GM19035 (cell line): Measurements from ENCODE around the gene RHOBTB3.

Source experiments
- ATAC-seq: cut with Tn5 transposase; IDR thresholded peaks from one replicate; pipeline ENCODE4 v1.9.1; 2021; ENCODE audit not compliant: unreplicated experiment

RHOBTB3 gene

GRCh38 chr5:95838556-95838955 is 107.4 kb downstream of the RHOBTB3 start:
- ATAC-seq = no peak

GRCh38 chr5:95839658-95840057 is 108.5 kb downstream of the RHOBTB3 start:
- no peak for ATAC-seq

DNA sequence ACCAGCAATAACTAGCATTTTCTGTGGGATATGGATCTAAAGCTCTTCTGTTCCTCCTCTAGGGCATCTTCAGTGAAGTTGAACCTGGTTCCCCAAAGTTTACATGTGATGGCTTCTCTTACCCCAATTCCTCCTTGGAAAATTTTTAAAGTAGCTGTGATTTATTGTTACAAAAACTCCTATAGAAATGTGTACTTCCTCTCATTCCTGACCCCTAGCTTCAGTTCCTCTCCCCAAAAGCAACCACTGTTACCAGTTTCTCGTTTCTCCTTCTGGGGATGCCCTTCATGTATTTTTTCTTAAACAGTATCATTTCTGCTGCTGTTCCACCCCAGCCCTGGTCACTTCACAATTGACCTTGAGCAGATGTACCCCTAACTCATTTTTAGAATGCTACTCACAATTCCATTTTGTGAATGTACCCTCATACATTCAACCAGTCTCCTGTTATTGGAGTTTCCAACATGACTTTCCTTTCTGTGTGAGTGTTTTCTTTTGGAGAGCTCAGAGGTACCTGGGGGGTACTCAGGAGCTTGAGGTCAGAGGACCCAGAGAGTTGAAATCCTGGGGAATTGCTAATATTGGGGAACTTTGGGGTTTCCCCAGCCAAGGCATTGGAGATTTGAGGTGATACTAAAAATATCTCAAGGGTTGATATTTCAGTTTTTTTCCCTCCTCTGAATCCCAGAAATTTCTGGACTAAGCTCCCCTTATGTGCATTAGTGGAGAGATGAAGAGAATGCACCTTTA is 110.0 kb downstream of the RHOBTB3 start:
- ATAC-seq = no peak

- no peak for ATAC-seq
These were observed 111.0 kb downstream of the RHOBTB3 start for GRCh38 chr5:95841914-95842812.

DNA sequence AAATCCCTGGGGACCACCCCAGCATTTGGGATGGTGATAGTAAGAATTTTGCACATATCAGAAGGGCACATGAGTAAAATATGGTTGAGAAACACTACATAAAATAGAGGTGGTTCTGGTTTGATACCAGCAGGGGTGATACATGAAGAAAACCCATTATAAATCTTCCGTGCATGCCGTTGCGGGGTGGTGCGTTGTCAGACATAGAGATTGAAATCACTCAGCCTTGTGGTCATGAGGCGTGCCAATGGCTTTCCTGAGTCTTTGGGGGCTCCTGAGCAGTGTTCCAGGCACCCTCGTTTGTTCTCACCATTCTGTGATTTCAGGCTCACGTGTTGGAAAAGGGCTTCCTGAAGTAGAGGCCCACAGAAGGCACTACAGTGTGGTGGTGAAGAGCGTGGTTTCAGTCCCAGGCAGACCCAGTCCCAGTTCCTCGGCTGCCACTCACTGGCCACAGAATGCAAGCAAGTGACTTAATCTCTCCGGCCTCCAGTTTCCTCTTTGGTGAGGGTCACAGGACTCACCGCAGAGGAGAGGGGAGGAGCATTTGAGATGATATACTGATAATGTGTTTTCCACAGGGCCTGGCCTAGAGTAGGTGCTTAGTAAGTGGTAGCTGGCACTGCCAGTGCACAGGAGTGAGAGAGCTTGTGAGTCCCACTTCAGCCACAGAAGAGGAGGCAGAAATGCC is 111.9 kb downstream of the RHOBTB3 start:
- ATAC-seq = peak; percentile 86

DNA sequence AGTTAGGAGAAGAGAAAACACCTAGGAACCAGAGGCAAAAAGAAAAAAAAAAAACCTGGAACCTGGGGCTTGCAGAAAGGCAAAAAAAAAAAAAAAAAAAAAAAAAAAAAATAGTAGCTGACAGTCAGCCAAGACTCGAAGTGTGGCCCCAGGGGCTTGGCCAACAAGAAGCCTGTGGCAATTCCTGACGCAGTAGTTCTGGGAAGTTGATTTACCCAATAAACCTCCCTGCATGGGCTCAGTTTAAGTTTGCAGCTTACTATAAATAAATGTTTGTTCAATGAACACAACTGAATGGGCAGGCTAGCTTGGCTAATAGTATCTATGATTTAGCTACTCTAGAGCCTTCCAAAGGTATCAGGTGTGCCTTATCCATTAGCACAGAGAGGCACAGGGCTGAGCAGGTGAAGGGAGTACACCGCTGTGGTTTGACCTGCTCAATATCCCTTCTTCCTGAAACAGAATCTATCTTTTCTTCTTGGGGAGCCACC is 112.6 kb downstream of the RHOBTB3 start:
- ATAC-seq = no peak

- ATAC-seq = no peak
These were observed 114.3 kb downstream of the RHOBTB3 start for GRCh38 chr5:95845391-95845790.
